CD4-positive, alpha-beta T cell (primary cell): ENCODE measurements around the gene COBL. TPM values are rescaled to one million over a fixed set of nuclear protein-coding genes. Genes with fewer than 3 reads are reported as not detected.

Source experiments
- ATAC-seq: fragments of 200-7000 bp; cut with Tn5 transposase; one replicate; pipeline ENCODE4 v1.10.0; 2022; ENCODE audit warnings: mild to moderate bottlenecking; ENCODE audit not compliant: poor library complexity
- CTCF ChIA-PET: fragments of 350-600 bp; sonication (Branson Sonifier 250); formaldehyde crosslinking; loops from one replicate; lab custom pipeline; 2021; ENCODE audit warnings: antibody characterized with exemption, inconsistent platforms; lab: Charles Lee
- POLR2A ChIA-PET: fragments of 350-600 bp; sonication (Branson Sonifier 250); formaldehyde crosslinking; loops from one replicate; lab custom pipeline; 2021; ENCODE audit warnings: antibody characterized with exemption, inconsistent platforms; lab: Charles Lee
- DNase-seq, 14 experiments: peaks; one replicate each; pipeline ENCODE4 v3.0.0-alpha.2; 2013 to 2020; ENCODE audit warnings: mixed read lengths in 2 of 14
- H3K27ac ChIP-seq, 2 donors: one replicate each; pipeline versions ENCODE4 v1.5.1 to v1.7.0; 2013; ENCODE audit warnings: low read length in 2 of 2, low read depth in 1 of 2, mild to moderate bottlenecking in 1 of 2
- H3K27me3 ChIP-seq, 2 experiments: 1 replicate in 1 of 2; 2 replicates in 1 of 2; pipeline versions ENCODE4 v1.6.1 to v1.7.0; 2013; ENCODE audit warnings: low read length in 2 of 2, control low read depth in 1 of 2, mild to moderate bottlenecking in 1 of 2, moderate library complexity in 1 of 2; ENCODE audit not compliant: insufficient read depth in 2 of 2, control insufficient read depth in 1 of 2
- H3K36me3 ChIP-seq: one replicate; pipeline ENCODE4 v1.6.1; 2013; ENCODE audit warnings: low read length, control low read depth; ENCODE audit not compliant: insufficient read depth
- H3K4me1 ChIP-seq: one replicate; pipeline ENCODE4 v1.6.1; 2013; ENCODE audit warnings: low read length, control low read depth; ENCODE audit not compliant: insufficient read depth
- H3K4me3 ChIP-seq: one replicate; pipeline ENCODE4 v1.5.1; 2013; ENCODE audit warnings: mild to moderate bottlenecking, low read length, moderate library complexity
- H3K9me3 ChIP-seq, 2 experiments: 1 replicate in 1 of 2; 2 replicates in 1 of 2; pipeline versions ENCODE4 v1.6.1 to v1.7.0; 2013; ENCODE audit warnings: low read length in 2 of 2, mild to moderate bottlenecking in 2 of 2, control low read depth in 1 of 2, moderate library complexity in 1 of 2; ENCODE audit not compliant: control insufficient read depth in 1 of 2, insufficient read depth in 1 of 2
- H3K27ac Mint-ChIP-seq: one replicate; pipeline ENCODE4 v1.8.0; 2020; ENCODE audit warnings: mixed read lengths
- H3K27me3 Mint-ChIP-seq: one replicate; pipeline ENCODE4 v1.8.0; 2021; ENCODE audit warnings: mixed read lengths
- H3K36me3 Mint-ChIP-seq: one replicate; pipeline ENCODE4 v1.8.0; 2021; ENCODE audit warnings: low read depth, mixed read lengths
- H3K4me1 Mint-ChIP-seq: one replicate; pipeline ENCODE4 v1.8.0; 2021; ENCODE audit warnings: low read depth, mixed read lengths
- H3K4me3 Mint-ChIP-seq: one replicate; pipeline ENCODE4 v1.8.0; 2020; ENCODE audit warnings: mild to moderate bottlenecking, mixed read lengths
- H3K9me3 Mint-ChIP-seq: one replicate; pipeline ENCODE4 v1.8.0; 2020; ENCODE audit warnings: mixed read lengths
- intact Hi-C, 2 experiments: fragments of 100-400 bp; cut with DNase I in 1 of 2; cut with micrococcal nuclease in 1 of 2; formaldehyde crosslinking; loops; one replicate each; pipeline versions ENCODE4 v1.15.1 to v1.9.0; 2023 to 2025; cut with DNase I, micrococcal nuclease
- total RNA-seq, 174 experiments: library from RNA in 2 of 174; stranded (reverse) in 2 of 174; gene quantifications; one replicate each; pipeline ENCODE4 v1.2.3 and lab custom pipeline; 2021 to 2026
- TF ChIP-seq, protein P1 (sequence below): fragments of 200-600 bp; IDR thresholded peaks from one replicate; pipeline ENCODE4 v1.8.0; 2022; ENCODE audit warnings: antibody characterized with exemption, mild to moderate bottlenecking

COBL gene
- total RNA-seq, 2 experiments from 2014 or later: not detected

GRCh38 chr7:51228386-51228958 is 88.1 kb downstream of the COBL start:
- Mint-ChIP-seq H3K27ac (no peak overlapping the region), H3K36me3 (no peaks in the 10 kb centered on the region), H3K4me3 (no peak overlapping the region), H3K9me3 (no peaks in the 10 kb centered on the region), H3K27me3 (no peaks in the 10 kb centered on the region), H3K4me1 (no peaks in the 10 kb centered on the region)
- ChIA-PET CTCF (no interaction called here), POLR2A (no interaction called here)
- TF ChIP-seq, protein P1, sequence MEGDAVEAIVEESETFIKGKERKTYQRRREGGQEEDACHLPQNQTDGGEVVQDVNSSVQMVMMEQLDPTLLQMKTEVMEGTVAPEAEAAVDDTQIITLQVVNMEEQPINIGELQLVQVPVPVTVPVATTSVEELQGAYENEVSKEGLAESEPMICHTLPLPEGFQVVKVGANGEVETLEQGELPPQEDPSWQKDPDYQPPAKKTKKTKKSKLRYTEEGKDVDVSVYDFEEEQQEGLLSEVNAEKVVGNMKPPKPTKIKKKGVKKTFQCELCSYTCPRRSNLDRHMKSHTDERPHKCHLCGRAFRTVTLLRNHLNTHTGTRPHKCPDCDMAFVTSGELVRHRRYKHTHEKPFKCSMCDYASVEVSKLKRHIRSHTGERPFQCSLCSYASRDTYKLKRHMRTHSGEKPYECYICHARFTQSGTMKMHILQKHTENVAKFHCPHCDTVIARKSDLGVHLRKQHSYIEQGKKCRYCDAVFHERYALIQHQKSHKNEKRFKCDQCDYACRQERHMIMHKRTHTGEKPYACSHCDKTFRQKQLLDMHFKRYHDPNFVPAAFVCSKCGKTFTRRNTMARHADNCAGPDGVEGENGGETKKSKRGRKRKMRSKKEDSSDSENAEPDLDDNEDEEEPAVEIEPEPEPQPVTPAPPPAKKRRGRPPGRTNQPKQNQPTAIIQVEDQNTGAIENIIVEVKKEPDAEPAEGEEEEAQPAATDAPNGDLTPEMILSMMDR: no peak
- H3K36me3 ChIP-seq: no peaks in the 10 kb centered on the region
- no peak overlapping the region for H3K4me3 ChIP-seq
- intact Hi-C loops: no loop called here
- DNase-seq (no peak), ATAC-seq (no peak)
- no peak overlapping the region for H3K27ac ChIP-seq
- H3K4me1 ChIP-seq: no peaks in the 10 kb centered on the region
- no peaks in the 10 kb centered on the region for H3K27me3 ChIP-seq
- peaks cover 0 to 9% of the 10 kb centered on the region in 2 experiments for H3K9me3 ChIP-seq

DNA sequence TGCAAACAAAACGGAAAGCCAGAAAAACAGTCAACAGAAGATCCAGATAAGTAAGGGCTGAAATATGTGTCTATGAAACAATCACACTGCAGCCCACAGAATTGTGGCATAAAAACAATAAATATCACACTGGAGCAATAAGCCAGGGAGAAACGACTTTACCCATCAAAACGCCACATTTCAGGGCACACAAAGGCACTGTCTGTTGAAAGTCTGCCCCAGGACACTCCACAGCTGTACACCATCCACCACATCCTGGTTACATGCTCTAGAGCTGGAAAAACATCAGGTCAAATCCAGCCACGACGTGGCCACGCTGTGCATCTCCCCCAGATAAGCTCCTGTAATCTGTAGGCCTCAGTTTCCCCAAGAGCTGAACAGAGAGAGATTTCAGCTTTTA is 88.7 kb downstream of the COBL start:
- no peak overlapping the region for H3K27ac ChIP-seq
- H3K4me3 ChIP-seq: no peak overlapping the region
- CTCF ChIA-PET: no interaction called here
- no peaks in the 10 kb centered on the region for H3K4me1 ChIP-seq
- DNase-seq (no peak), ATAC-seq (no peak)
- no peak overlapping the region for H3K27ac Mint-ChIP-seq
- no peak overlapping the region for H3K4me3 Mint-ChIP-seq
- no peaks in the 10 kb centered on the region for H3K4me1 Mint-ChIP-seq
- H3K9me3 ChIP-seq: peaks cover 0 to 9% of the 10 kb centered on the region in 2 experiments
- no peaks in the 10 kb centered on the region for H3K36me3 Mint-ChIP-seq
- intact Hi-C loops: no loop called here
- TF ChIP-seq, protein P1: no peak
- no peaks in the 10 kb centered on the region for H3K27me3 ChIP-seq
- POLR2A ChIA-PET: no interaction called here
- H3K36me3 ChIP-seq: no peaks in the 10 kb centered on the region
- no peaks in the 10 kb centered on the region for H3K27me3 Mint-ChIP-seq
- no peaks in the 10 kb centered on the region for H3K9me3 Mint-ChIP-seq

GRCh38 chr7:51226916-51227535 is 89.6 kb downstream of the COBL start:
- no peak overlapping the region for H3K27ac Mint-ChIP-seq
- no peaks in the 10 kb centered on the region for H3K36me3 Mint-ChIP-seq
- Histone ChIP-seq H3K9me3 (peaks cover 0 to 9% of the 10 kb centered on the region in 2 experiments), H3K4me1 (no peaks in the 10 kb centered on the region), H3K36me3 (no peaks in the 10 kb centered on the region), H3K27ac (no peak overlapping the region), H3K27me3 (no peaks in the 10 kb centered on the region), H3K4me3 (no peak overlapping the region)
- CTCF ChIA-PET: no interaction called here
- DNase-seq (no peak), ATAC-seq (no peak)
- intact Hi-C loops: no loop called here
- H3K4me3 Mint-ChIP-seq: no peak overlapping the region
- POLR2A ChIA-PET: no interaction called here
- TF ChIP-seq, protein P1: no peak
- no peaks in the 10 kb centered on the region for H3K4me1 Mint-ChIP-seq
- no peaks in the 10 kb centered on the region for H3K27me3 Mint-ChIP-seq
- no peaks in the 10 kb centered on the region for H3K9me3 Mint-ChIP-seq
